Endodermal cell (in vitro differentiated cells): ENCODE data around the gene HPCAL1. TPM values are rescaled to one million over a fixed set of nuclear protein-coding genes. Genes with fewer than 3 reads are reported as not detected.
"Not testable (repeated sequence)": the region's sequence is repeated elsewhere in the genome, so short reads cannot be mapped to it uniquely, and the experiment has no call there.

Experiments used
- DNase-seq: peaks from one replicate; pipeline ENCODE4 v3.0.0-alpha.2; 2017
- H3K27ac ChIP-seq: 2 replicates; pipeline ENCODE4 v1.5.1; 2013; ENCODE audit warnings: mild to moderate bottlenecking, low read depth, low read length, moderate library complexity
- H3K27me3 ChIP-seq: 2 replicates; pipeline ENCODE4 v1.6.1; 2013; ENCODE audit warnings: mild to moderate bottlenecking, low read length, moderate library complexity; ENCODE audit not compliant: insufficient read depth, control insufficient read depth, poor library complexity, severe bottlenecking
- H3K36me3 ChIP-seq: 2 replicates; pipeline ENCODE4 v1.7.0; 2013; ENCODE audit warnings: mild to moderate bottlenecking, low read length, moderate library complexity; ENCODE audit not compliant: control insufficient read depth, insufficient read depth
- H3K4me1 ChIP-seq: one replicate; pipeline ENCODE4 v1.7.0; 2013; ENCODE audit warnings: low read length; ENCODE audit not compliant: control insufficient read depth, insufficient read depth
- H3K4me3 ChIP-seq: 2 replicates; pipeline ENCODE4 v1.5.1; 2013; ENCODE audit warnings: mild to moderate bottlenecking, low read length, moderate library complexity
- H3K9ac ChIP-seq: 2 replicates; pipeline ENCODE4 v1.6.1; 2013; ENCODE audit warnings: mild to moderate bottlenecking, low read length, moderate library complexity; ENCODE audit not compliant: poor library complexity, severe bottlenecking; ENCODE audit errors: extremely low read depth
- H3K9me3 ChIP-seq: 2 replicates; pipeline ENCODE4 v1.6.1; 2013; ENCODE audit warnings: mild to moderate bottlenecking, low read length, moderate library complexity; ENCODE audit not compliant: control insufficient read depth
- H3K27ac Mint-ChIP-seq: 2 replicates; pipeline ENCODE4 v1.8.0; 2020; ENCODE audit warnings: mixed read lengths
- H3K27me3 Mint-ChIP-seq: 2 replicates; pipeline ENCODE4 v1.8.0; 2021; ENCODE audit warnings: mild to moderate bottlenecking, mixed read lengths; ENCODE audit not compliant: insufficient read depth
- H3K36me3 Mint-ChIP-seq: 2 replicates; pipeline ENCODE4 v1.8.0; 2020; ENCODE audit warnings: low read depth, mixed read lengths
- H3K4me1 Mint-ChIP-seq: 2 replicates; pipeline ENCODE4 v1.8.0; 2020; ENCODE audit warnings: mixed read lengths
- H3K4me3 Mint-ChIP-seq: 2 replicates; pipeline ENCODE4 v1.8.0; 2020; ENCODE audit warnings: mild to moderate bottlenecking, moderate library complexity, mixed read lengths
- H3K9me3 Mint-ChIP-seq: 2 replicates; pipeline ENCODE4 v1.8.0; 2020; ENCODE audit warnings: mild to moderate bottlenecking, mixed read lengths
- CTCF ChIP-seq: fragments of 200-600 bp; sonication (generic); conservative IDR thresholded peaks from 2 replicates; pipeline ENCODE4 v1.5.0; 2021; ENCODE audit warnings: antibody characterized with exemption, mild to moderate bottlenecking
- WGBS, 2 experiments: methylation state at CpG; one replicate each; pipeline versions ENCODE4 v1.1.5 to v1.1.7; 2013; ENCODE audit warnings: missing lambda C conversion rate in 2 of 2, mixed read lengths in 1 of 2; ENCODE audit not compliant: insufficient coverage in 1 of 2, insufficient read length in 1 of 2; 5-methylcytosine and 5-hydroxymethylcytosine counted together
- total RNA-seq, 2 donors: library from RNA; stranded (reverse); fragmentation: NEBNext Ultra II Directional in 1 of 2; extraction: Animal tissue kit (Norgen Biotek cat#: 25700) in 1 of 2; gene quantifications; 2 replicates in 1 of 2; 3 replicates in 1 of 2; pipeline ENCODE4 v1.2.1, GENCODE V29; 2021

HPCAL1 gene
- total RNA-seq, 2 donors from 2014 or later = 6.8 to 8.1 TPM

DNA sequence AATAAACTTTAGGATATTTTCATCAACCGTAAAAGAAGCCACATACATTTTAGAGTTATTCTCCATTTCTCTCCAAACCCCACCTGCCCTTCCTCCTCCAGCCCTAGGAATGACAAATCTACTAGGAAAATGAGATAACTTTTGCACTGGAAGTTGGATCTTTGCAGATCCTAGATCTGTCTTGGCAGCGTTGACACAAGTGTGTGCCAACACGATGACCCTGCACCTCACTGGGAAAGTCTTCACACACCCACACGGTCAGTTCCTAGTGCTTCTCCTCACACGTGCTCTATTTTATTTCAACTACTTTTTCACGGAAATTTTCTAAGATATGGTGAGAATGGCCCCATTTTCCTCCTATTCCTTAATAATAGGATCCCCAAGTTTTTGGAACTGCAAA lies 14.1 kb upstream of the HPCAL1 start:
- no peak for DNase-seq
- no peak for TF ChIP-seq CTCF
- no peak overlapping the region for H3K27ac Mint-ChIP-seq
- WGBS, 2 experiments = 93% methylated on average over 5 to 6 of the region's 6 CpGs
- H3K4me3 Mint-ChIP-seq = no peak overlapping the region
- Histone ChIP-seq H3K9ac (no peak overlapping the region), H3K36me3 (no peaks in the 10 kb centered on the region), H3K4me3 (no peak overlapping the region), H3K4me1 (no peaks in the 10 kb centered on the region), H3K27me3 (no peaks in the 10 kb centered on the region), H3K27ac (no peak overlapping the region), H3K9me3 (peaks cover 4% of the 10 kb centered on the region)
- peaks cover 3% of the 10 kb centered on the region for H3K9me3 Mint-ChIP-seq
- H3K27me3 Mint-ChIP-seq = no peaks in the 10 kb centered on the region
- no peaks in the 10 kb centered on the region for H3K36me3 Mint-ChIP-seq
- H3K4me1 Mint-ChIP-seq = peaks cover 2% of the 10 kb centered on the region

DNA sequence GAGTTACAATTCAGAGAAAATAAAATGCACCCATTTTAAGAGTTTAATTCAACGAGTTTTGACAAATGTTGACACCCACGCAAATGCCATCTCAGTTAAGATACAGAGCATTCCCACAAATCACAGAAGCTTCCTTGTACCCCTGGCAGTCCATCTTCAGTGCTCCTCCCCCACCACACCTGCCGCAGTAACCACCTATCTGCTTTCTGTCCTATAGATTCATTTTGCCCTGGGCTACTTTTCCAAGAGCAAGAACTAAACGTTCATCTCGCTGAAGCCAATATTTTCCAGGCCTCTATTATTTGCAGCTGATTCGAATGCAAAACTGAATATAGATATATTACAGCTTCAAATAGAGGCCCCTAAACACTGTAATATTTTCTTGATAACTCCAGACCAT lies 13.4 kb upstream of the HPCAL1 start:
- no peak overlapping the region for H3K27ac Mint-ChIP-seq
- DNase-seq = no peak
- H3K9ac ChIP-seq = no peak overlapping the region

DNA sequence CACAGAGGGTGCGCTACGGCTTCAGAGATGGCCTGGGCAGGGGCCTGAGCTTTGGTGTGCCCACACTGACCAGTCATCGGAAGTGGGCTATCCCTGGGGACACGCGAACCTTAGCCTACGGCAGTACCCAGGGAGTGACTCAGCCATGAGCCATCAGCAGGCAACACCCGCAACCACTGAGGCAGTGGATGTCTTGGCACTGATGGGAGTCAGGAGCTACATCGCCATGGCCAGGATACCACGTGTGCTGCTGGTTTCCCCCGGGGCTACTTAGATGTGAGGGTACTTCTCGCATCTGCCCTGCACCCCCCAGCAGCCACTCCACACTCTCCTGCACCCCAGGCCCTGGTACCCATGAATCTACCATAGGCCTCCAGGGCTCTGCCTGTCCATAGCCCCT lies 12.8 kb upstream of the HPCAL1 start:
- no peak overlapping the region for H3K4me3 Mint-ChIP-seq
- Histone ChIP-seq H3K9ac (no peak overlapping the region), H3K4me1 (no peaks in the 10 kb centered on the region), H3K27ac (no peak overlapping the region), H3K9me3 (peaks cover 15% of the 10 kb centered on the region), H3K36me3 (no peaks in the 10 kb centered on the region), H3K27me3 (no peaks in the 10 kb centered on the region), H3K4me3 (no peak overlapping the region)
- H3K36me3 Mint-ChIP-seq = peaks cover 3% of the 10 kb centered on the region
- H3K4me1 Mint-ChIP-seq = peaks cover 2% of the 10 kb centered on the region
- DNase-seq = no peak
- H3K27me3 Mint-ChIP-seq = no peaks in the 10 kb centered on the region
- H3K9me3 Mint-ChIP-seq = peaks cover 13% of the 10 kb centered on the region
- TF ChIP-seq CTCF = no peak
- H3K27ac Mint-ChIP-seq = no peak overlapping the region
- WGBS, 2 experiments = 88 to 93% methylated on average over 9 to 11 of the region's 11 CpGs

More for the DNA sequence above, 13.4 kb upstream of the HPCAL1 start:
- Mint-ChIP-seq H3K36me3 (peaks cover 3% of the 10 kb centered on the region), H3K27me3 (no peaks in the 10 kb centered on the region), H3K4me3 (no peak overlapping the region), H3K9me3 (peaks cover 10% of the 10 kb centered on the region), H3K4me1 (peaks cover 2% of the 10 kb centered on the region)
- no peak for TF ChIP-seq CTCF
- H3K27ac ChIP-seq = no peak overlapping the region
- WGBS, 2 experiments = 88 to 93% methylated on average over 5 to 6 of the region's 6 CpGs
- H3K4me1 ChIP-seq = no peaks in the 10 kb centered on the region
- no peak overlapping the region for H3K4me3 ChIP-seq
- H3K27me3 ChIP-seq = no peaks in the 10 kb centered on the region
- H3K36me3 ChIP-seq = no peaks in the 10 kb centered on the region
- H3K9me3 ChIP-seq = peaks cover 11% of the 10 kb centered on the region

DNA sequence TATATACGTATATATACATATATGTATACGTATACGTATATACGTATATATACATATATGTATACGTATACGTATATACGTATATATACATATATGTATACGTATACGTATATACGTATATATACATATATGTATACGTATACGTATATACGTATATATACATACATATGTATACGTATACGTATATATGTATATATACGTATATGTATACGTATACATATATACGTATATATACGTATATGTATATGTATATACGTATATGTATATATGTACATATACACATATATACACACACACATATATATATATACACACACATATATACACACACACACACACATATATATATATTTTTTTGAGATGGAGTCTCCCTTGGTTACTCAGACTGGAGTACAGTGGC lies 11.3 kb upstream of the HPCAL1 start:
- not testable (repeated sequence) for H3K4me1 Mint-ChIP-seq, H3K4me1 ChIP-seq, H3K27me3 Mint-ChIP-seq, H3K27ac Mint-ChIP-seq, H3K27me3 ChIP-seq, H3K36me3 ChIP-seq, H3K4me3 Mint-ChIP-seq, H3K36me3 Mint-ChIP-seq, H3K4me3 ChIP-seq, DNase-seq, H3K27ac ChIP-seq, H3K9ac ChIP-seq
- WGBS, 2 experiments = no CpG with 5 or more reads among the region's 20 CpGs
- H3K9me3 ChIP-seq = peaks cover 15% of the 10 kb centered on the region
- H3K9me3 Mint-ChIP-seq = peaks cover 13% of the 10 kb centered on the region
